HCT116 (cell line): Measurements from ENCODE around the gene PRKG1.

Experiments
- CEBPB ChIP-seq: IDR thresholded peaks from 2 replicates; pipeline ENCODE4 v1.6.1; 2012; ENCODE audit warnings: low read depth
- CTCF ChIP-seq, 3 experiments: fragments of 200-600 bp in 1 of 3; sonication (generic) in 1 of 3; IDR thresholded peaks in 2 of 3; conservative IDR thresholded peaks in 1 of 3; 2 replicates each; pipeline ENCODE4 v1.5.1; 2012 to 2017; ENCODE audit warnings: low read depth in 2 of 3, low read length in 2 of 3, antibody characterized with exemption in 1 of 3, borderline replicate concordance in 1 of 3, control low read depth in 1 of 3, mild to moderate bottlenecking in 1 of 3, mixed read lengths in 1 of 3, mixed run types in 1 of 3, moderate library complexity in 1 of 3; ENCODE audit not compliant: insufficient read depth in 1 of 3
- POLR2A ChIP-seq: IDR thresholded peaks from 2 replicates; pipeline ENCODE4 v1.7.0; 2011; ENCODE audit warnings: borderline replicate concordance; ENCODE audit not compliant: insufficient read depth, insufficient read length; ENCODE audit errors: extremely low read depth
- YY1 ChIP-seq: IDR thresholded peaks from 2 replicates; pipeline ENCODE4 v1.6.1; 2011; ENCODE audit warnings: low read length, low read depth, moderate library complexity, mild to moderate bottlenecking; ENCODE audit not compliant: insufficient replicate concordance; ENCODE audit errors: extremely low read depth
- ZBTB33 ChIP-seq: IDR thresholded peaks from 2 replicates; pipeline ENCODE4 v1.6.1; 2011; ENCODE audit warnings: mild to moderate bottlenecking, low read length, moderate library complexity; ENCODE audit not compliant: insufficient replicate concordance; ENCODE audit errors: extremely low read depth
- ZNF274 ChIP-seq: fragments of 200-500 bp; sonication (Bioruptor generic); IDR thresholded peaks from 2 replicates; pipeline ENCODE4 v1.6.1; 2014; ENCODE audit warnings: mild to moderate bottlenecking, low read depth, low read length, inconsistent platforms

GRCh38 chr10:51487576-51487975 lies 413.3 kb downstream of the PRKG1 start:
- no peak for TF ChIP-seq CTCF (IDR thresholded peaks at IDR 0.05 in 2 of 3, conservative IDR thresholded peaks at IDR 0.05 in 1 of 3; ENCODE audit: borderline replicate concordance in 1 of 3, insufficient read depth in 1 of 3, low read depth in 2 of 3, low read length in 2 of 3)
- TF ChIP-seq ZNF274: no peak
- TF ChIP-seq POLR2A: no peak
- no peak for TF ChIP-seq CEBPB
- TF ChIP-seq ZBTB33: no peak
- TF ChIP-seq YY1: no peak
